ENCODE measurements around the gene METAP1. TPM values are rescaled to one million over a fixed set of nuclear protein-coding genes. Genes with fewer than 3 reads are reported as not detected.

METAP1 gene
- total RNA-seq, 1 donor from 2014 or later = 31.5 TPM

GRCh38 chr4:99027304-99027703 is 31.8 kb downstream of the METAP1 start:
- H3K9me3 ChIP-seq = no peaks in the 10 kb centered on the region
- TF ChIP-seq, protein P1, sequence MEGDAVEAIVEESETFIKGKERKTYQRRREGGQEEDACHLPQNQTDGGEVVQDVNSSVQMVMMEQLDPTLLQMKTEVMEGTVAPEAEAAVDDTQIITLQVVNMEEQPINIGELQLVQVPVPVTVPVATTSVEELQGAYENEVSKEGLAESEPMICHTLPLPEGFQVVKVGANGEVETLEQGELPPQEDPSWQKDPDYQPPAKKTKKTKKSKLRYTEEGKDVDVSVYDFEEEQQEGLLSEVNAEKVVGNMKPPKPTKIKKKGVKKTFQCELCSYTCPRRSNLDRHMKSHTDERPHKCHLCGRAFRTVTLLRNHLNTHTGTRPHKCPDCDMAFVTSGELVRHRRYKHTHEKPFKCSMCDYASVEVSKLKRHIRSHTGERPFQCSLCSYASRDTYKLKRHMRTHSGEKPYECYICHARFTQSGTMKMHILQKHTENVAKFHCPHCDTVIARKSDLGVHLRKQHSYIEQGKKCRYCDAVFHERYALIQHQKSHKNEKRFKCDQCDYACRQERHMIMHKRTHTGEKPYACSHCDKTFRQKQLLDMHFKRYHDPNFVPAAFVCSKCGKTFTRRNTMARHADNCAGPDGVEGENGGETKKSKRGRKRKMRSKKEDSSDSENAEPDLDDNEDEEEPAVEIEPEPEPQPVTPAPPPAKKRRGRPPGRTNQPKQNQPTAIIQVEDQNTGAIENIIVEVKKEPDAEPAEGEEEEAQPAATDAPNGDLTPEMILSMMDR (IDR thresholded peaks at IDR 0.05) = no peak
- no peaks in the 10 kb centered on the region for H3K27me3 ChIP-seq (ENCODE audit: low read depth)
- intact Hi-C loops (cut with DNase I) = no loop called here
- ATAC-seq (no peak), DNase-seq (no peak)
- no peaks in the 10 kb centered on the region for H3K36me3 ChIP-seq
- H3K27ac ChIP-seq = no peak overlapping the region
- peaks cover 19% of the 10 kb centered on the region for H3K4me1 ChIP-seq
- H3K4me3 ChIP-seq = no peak overlapping the region

DNA sequence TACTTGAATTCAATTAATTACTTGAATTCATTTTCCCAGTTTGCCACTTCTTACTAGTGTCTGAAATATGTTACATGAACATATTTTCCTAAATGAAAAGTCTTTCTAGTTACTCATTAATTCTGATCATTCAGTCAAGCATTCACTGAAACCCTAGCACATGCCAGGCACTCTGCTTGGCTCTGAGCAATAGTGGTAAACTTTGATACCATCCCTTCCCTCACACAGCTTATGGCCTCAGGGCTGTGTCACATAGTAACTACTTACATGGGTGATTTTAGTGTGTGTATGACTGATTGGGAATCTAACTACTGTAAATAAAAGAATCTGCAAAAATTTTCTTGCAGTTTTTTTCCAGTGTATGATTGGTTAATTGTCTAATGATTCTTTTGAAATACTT is 32.7 kb downstream of the METAP1 start:
- TF ChIP-seq, protein P1 (IDR thresholded peaks at IDR 0.05) = no peak
- ATAC-seq = no peak
- Histone ChIP-seq H3K4me1 (peaks cover 19% of the 10 kb centered on the region), H3K36me3 (no peaks in the 10 kb centered on the region), H3K9me3 (no peaks in the 10 kb centered on the region), H3K4me3 (no peak overlapping the region), H3K27ac (no peak overlapping the region), H3K27me3 (ENCODE audit: low read depth) (no peaks in the 10 kb centered on the region)
- intact Hi-C loops (cut with DNase I) = no loop called here
- no peak for DNase-seq

GRCh38 chr4:99029018-99029735 is 33.7 kb downstream of the METAP1 start:
- ATAC-seq = no peak
- intact Hi-C loops (cut with DNase I) = no loop called here
- no peaks in the 10 kb centered on the region for H3K27me3 ChIP-seq (ENCODE audit: low read depth)
- TF ChIP-seq, protein P1 (IDR thresholded peaks at IDR 0.05) = no peak
- DNase-seq = no peak
- H3K4me1 ChIP-seq = peaks cover 19% of the 10 kb centered on the region
- H3K9me3 ChIP-seq = no peaks in the 10 kb centered on the region
- no peaks in the 10 kb centered on the region for H3K36me3 ChIP-seq
- H3K27ac ChIP-seq = no peak overlapping the region
- no peak overlapping the region for H3K4me3 ChIP-seq

DNA sequence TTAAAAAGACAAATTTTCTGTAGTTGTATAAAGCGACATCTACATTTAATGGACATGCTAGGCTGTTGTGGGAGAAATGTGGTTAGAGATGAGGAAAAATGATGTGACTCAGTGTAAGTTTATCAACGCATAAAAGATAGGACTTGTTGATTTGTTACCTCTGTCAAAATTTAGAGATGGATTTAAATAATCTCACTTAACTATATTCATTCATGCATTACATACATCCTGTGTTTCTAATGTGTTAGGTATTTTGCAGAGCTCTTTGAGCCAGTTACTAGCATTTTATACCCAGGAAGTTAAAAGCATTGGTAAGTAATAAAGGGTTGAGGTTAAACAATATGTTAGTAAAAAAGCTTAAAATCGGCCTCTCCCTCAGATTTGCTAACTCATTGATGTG is 34.3 kb downstream of the METAP1 start:
- Histone ChIP-seq H3K27me3 (ENCODE audit: low read depth) (no peaks in the 10 kb centered on the region), H3K4me1 (peaks cover 18% of the 10 kb centered on the region), H3K4me3 (no peak overlapping the region), H3K27ac (no peak overlapping the region), H3K9me3 (no peaks in the 10 kb centered on the region), H3K36me3 (no peaks in the 10 kb centered on the region)
- TF ChIP-seq, protein P1 (IDR thresholded peaks at IDR 0.05) = no peak
- DNase-seq (no peak), ATAC-seq (no peak)
- intact Hi-C loops (cut with DNase I) = no loop called here

GRCh38 chr4:99033956-99034355 is 38.4 kb downstream of the METAP1 start:
- Histone ChIP-seq H3K4me3 (no peak overlapping the region), H3K36me3 (no peaks in the 10 kb centered on the region), H3K4me1 (no peaks in the 10 kb centered on the region), H3K27me3 (ENCODE audit: low read depth) (no peaks in the 10 kb centered on the region), H3K9me3 (peaks cover 14% of the 10 kb centered on the region), H3K27ac (no peak overlapping the region)
- TF ChIP-seq, protein P1 (IDR thresholded peaks at IDR 0.05) = no peak
- DNase-seq (no peak), ATAC-seq (no peak)
- intact Hi-C loops (cut with DNase I) = no loop called here
